OCI-LY1 (cell line): ENCODE results near the gene ZDHHC14.

Source experiments
- H2AFZ ChIP-seq: fragments of 200-600 bp; sonication (generic), shearing (Covaris generic); 2 replicates; pipeline ENCODE4 v1.6.0; 2014; ENCODE audit warnings: antibody characterized with exemption, mild to moderate bottlenecking, low read length
- H3F3A ChIP-seq: fragments of 200-600 bp; sonication (generic), shearing (Covaris generic); 2 replicates; pipeline ENCODE4 v1.6.0; 2014; ENCODE audit warnings: mild to moderate bottlenecking, antibody characterized with exemption, low read length, moderate library complexity; ENCODE audit not compliant: insufficient read depth
- H3K27ac ChIP-seq: fragments of 200-600 bp; sonication (generic); 2 replicates; pipeline ENCODE4 v1.5.1; 2014; ENCODE audit warnings: low read length, mixed run types, mild to moderate bottlenecking, low read depth; ENCODE audit not compliant: poor library complexity, severe bottlenecking
- H3K27me3 ChIP-seq: fragments of 200-600 bp; sonication (generic); 2 replicates; pipeline ENCODE4 v1.6.0; 2014; ENCODE audit warnings: antibody characterized with exemption, mild to moderate bottlenecking, low read length, moderate library complexity; ENCODE audit not compliant: insufficient read depth
- H3K36me3 ChIP-seq: fragments of 200-600 bp; sonication (generic); 2 replicates; pipeline ENCODE4 v1.6.1; 2014; ENCODE audit warnings: mild to moderate bottlenecking, antibody characterized with exemption, low read length, moderate library complexity, mixed read lengths; ENCODE audit not compliant: insufficient read depth
- H3K4me1 ChIP-seq: fragments of 200-600 bp; sonication (generic); 2 replicates; pipeline ENCODE4 v1.5.1; 2014; ENCODE audit warnings: mild to moderate bottlenecking, low read length, moderate library complexity; ENCODE audit not compliant: insufficient read depth, severe bottlenecking
- H3K4me2 ChIP-seq: fragments of 200-600 bp; sonication (generic), shearing (Covaris generic); 2 replicates; pipeline ENCODE4 v1.6.1; 2014; ENCODE audit warnings: low read length
- H3K4me3 ChIP-seq: fragments of 200-600 bp; sonication (generic); 2 replicates; pipeline ENCODE4 v1.5.1; 2014; ENCODE audit warnings: low read length, low read depth, mild to moderate bottlenecking, mixed read lengths; ENCODE audit not compliant: poor library complexity, severe bottlenecking
- H3K79me2 ChIP-seq: fragments of 200-600 bp; shearing (Covaris generic); 2 replicates; pipeline ENCODE4 v1.6.1; 2016; ENCODE audit warnings: mixed run types, low read length, mixed read lengths; ENCODE audit not compliant: insufficient read depth
- H3K9ac ChIP-seq: fragments of 200-600 bp; sonication (generic), shearing (Covaris generic); 2 replicates; pipeline ENCODE4 v1.6.1; 2014; ENCODE audit warnings: mild to moderate bottlenecking, low read length, mixed read lengths
- H3K9me2 ChIP-seq: fragments of 200-600 bp; sonication (generic), shearing (Covaris generic); 2 replicates; pipeline ENCODE4 v1.6.1; 2014; ENCODE audit warnings: low read depth, mild to moderate bottlenecking, low read length, mixed read lengths
- H3K9me3 ChIP-seq: fragments of 200-600 bp; shearing (Covaris generic); 2 replicates; pipeline ENCODE4 v1.6.1; 2014; ENCODE audit warnings: low read length, mixed read lengths
- H4K20me1 ChIP-seq: fragments of 200-600 bp; sonication (generic), shearing (Covaris generic); 2 replicates; pipeline ENCODE4 v1.6.0; 2016; ENCODE audit warnings: mild to moderate bottlenecking, low read length; ENCODE audit not compliant: insufficient read depth
- EZH2 ChIP-seq: fragments of 200-600 bp; sonication (generic), shearing (Covaris generic); IDR thresholded peaks from 2 replicates; pipeline ENCODE4 v1.8.0; 2017; ENCODE audit warnings: borderline replicate concordance, mixed run types, mild to moderate bottlenecking, antibody characterized with exemption, low read length, moderate library complexity, mixed read lengths
- TF ChIP-seq, protein P1 (sequence below): fragments of 200-600 bp; sonication (generic), shearing (Covaris generic); IDR thresholded peaks from 2 replicates; pipeline ENCODE4 v1.5.1; 2017; ENCODE audit warnings: mild to moderate bottlenecking, antibody characterized with exemption, low read length, moderate library complexity, mixed read lengths

Gene ZDHHC14

GRCh38 chr6:157640746-157641451 is 259.9 kb downstream of the ZDHHC14 start:
- Histone ChIP-seq H3K9me2 (no peaks in the 10 kb centered on the region), H3K27me3 (no peaks in the 10 kb centered on the region; the same call in 1 of the 2 replicates), H3K36me3 (no peaks in the 10 kb centered on the region), H2AFZ (no peak overlapping the region), H3K4me3 (no peak overlapping the region), H3F3A (no peaks in the 10 kb centered on the region), H3K4me1 (no peaks in the 10 kb centered on the region), H3K79me2 (no peaks in the 10 kb centered on the region), H3K9ac (no peak overlapping the region), H3K4me2 (no peak overlapping the region), H3K27ac (no peak overlapping the region), H3K9me3 (no peaks in the 10 kb centered on the region), H4K20me1 (no peaks in the 10 kb centered on the region)
- TF ChIP-seq, protein P1, sequence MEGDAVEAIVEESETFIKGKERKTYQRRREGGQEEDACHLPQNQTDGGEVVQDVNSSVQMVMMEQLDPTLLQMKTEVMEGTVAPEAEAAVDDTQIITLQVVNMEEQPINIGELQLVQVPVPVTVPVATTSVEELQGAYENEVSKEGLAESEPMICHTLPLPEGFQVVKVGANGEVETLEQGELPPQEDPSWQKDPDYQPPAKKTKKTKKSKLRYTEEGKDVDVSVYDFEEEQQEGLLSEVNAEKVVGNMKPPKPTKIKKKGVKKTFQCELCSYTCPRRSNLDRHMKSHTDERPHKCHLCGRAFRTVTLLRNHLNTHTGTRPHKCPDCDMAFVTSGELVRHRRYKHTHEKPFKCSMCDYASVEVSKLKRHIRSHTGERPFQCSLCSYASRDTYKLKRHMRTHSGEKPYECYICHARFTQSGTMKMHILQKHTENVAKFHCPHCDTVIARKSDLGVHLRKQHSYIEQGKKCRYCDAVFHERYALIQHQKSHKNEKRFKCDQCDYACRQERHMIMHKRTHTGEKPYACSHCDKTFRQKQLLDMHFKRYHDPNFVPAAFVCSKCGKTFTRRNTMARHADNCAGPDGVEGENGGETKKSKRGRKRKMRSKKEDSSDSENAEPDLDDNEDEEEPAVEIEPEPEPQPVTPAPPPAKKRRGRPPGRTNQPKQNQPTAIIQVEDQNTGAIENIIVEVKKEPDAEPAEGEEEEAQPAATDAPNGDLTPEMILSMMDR, result no peak

DNA sequence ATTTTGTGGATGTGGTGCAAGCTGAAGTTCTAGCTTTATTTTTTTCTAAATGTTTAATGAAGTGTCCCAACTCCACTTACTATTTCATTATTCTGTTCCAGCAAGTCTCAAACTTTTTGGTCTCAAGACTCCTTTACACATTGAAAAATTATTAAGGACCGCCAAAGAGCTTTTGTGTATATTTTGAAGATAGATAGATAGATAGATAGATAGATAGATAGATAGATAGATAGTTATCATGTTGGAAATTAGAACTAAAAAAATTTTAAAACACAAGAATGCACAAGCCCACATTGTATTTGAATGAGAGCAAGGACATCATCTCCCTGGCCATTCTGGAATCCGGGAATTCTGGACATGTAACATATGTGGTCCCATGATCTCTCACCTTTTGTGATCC is 260.8 kb downstream of the ZDHHC14 start:
- no peak overlapping the region for H3K9ac ChIP-seq
- no peak overlapping the region for H2AFZ ChIP-seq
- H3K4me3 ChIP-seq, result no peak overlapping the region
- H3K4me1 ChIP-seq, result no peaks in the 10 kb centered on the region
- no peaks in the 10 kb centered on the region; the same call in 1 of the 2 replicates for H3K27me3 ChIP-seq
- no peaks in the 10 kb centered on the region for H3K36me3 ChIP-seq
- no peaks in the 10 kb centered on the region for H3K79me2 ChIP-seq
- H3K9me3 ChIP-seq, result no peaks in the 10 kb centered on the region
- no peaks in the 10 kb centered on the region for H3K9me2 ChIP-seq
- H3K27ac ChIP-seq, result no peak overlapping the region
- no peak overlapping the region for H3K4me2 ChIP-seq
- TF ChIP-seq EZH2, result no peak
- TF ChIP-seq, protein P1, result no peak
- no peaks in the 10 kb centered on the region for H4K20me1 ChIP-seq
- H3F3A ChIP-seq, result no peaks in the 10 kb centered on the region

DNA sequence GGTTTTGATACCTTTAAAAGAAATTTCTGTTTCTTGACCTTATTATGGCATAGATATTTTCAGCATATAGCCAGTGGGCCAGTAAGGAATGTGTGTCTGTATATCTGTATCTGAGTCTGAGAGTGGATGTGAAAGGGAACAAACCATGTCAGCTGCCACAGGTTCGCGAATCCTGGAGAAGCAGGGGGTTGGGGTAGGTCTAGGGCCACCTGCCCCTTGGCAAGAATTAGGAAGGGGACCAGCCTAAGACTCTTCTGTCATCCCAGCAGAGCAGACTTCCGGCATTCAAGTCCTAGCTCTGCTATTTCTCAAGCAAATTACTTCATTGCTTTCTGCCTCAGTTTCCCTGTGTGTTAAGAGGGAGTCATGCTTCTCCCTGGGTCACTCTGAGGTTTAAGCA is 261.7 kb downstream of the ZDHHC14 start:
- Histone ChIP-seq H4K20me1 (no peaks in the 10 kb centered on the region), H3K9me3 (no peaks in the 10 kb centered on the region), H3K9ac (no peak overlapping the region), H3K4me1 (no peaks in the 10 kb centered on the region), H2AFZ (no peak overlapping the region), H3K4me3 (no peak overlapping the region), H3K36me3 (no peaks in the 10 kb centered on the region), H3K27me3 (no peaks in the 10 kb centered on the region; the same call in 1 of the 2 replicates), H3K9me2 (no peaks in the 10 kb centered on the region), H3K27ac (no peak overlapping the region), H3K4me2 (no peak overlapping the region), H3F3A (no peaks in the 10 kb centered on the region), H3K79me2 (no peaks in the 10 kb centered on the region)
- no peak for TF ChIP-seq EZH2
- TF ChIP-seq, protein P1, result no peak
